Esophagus squamous epithelium (tissue), 4 donors: ENCODE measurements around the gene ASTN2.

Source experiments
- POLR2A ChIP-seq, 4 donors: fragments of 450-650 bp; IDR thresholded peaks; one replicate each; pipeline ENCODE4 v1.6.1; 2017; ENCODE audit warnings: antibody characterized with exemption in 4 of 4, mild to moderate bottlenecking in 4 of 4, moderate library complexity in 3 of 4
- TF ChIP-seq, protein P1 (sequence below), 6 experiments: fragments of 450-650 bp in 4 of 6; fragments of 200-600 bp in 2 of 6; sonication (generic) in 2 of 6; IDR thresholded peaks; one replicate each; pipeline ENCODE4 v1.5.1; 2016 to 2019; ENCODE audit warnings: antibody characterized with exemption in 6 of 6, mild to moderate bottlenecking in 4 of 6, moderate library complexity in 4 of 6

DNA sequence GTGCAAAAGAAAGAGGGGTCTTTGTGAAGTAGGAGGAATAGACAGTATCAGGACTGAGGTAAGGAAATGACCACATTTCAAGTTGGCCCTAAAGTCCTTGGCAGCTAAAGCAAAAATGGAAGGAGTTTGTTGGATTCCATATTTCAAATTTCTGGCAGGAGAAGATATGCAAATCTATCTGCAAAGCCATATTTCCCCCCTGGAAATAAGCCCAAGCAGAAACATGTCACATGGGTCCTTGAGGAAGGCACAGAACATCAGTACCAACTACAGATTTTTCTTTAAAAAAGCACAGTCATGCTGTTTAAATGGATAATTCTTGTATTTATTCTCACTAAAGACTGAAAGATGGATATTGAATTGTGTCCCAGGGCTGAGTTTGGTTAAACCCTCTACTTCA is 404.8 kb downstream of the ASTN2 start:
- TF ChIP-seq, protein P1, sequence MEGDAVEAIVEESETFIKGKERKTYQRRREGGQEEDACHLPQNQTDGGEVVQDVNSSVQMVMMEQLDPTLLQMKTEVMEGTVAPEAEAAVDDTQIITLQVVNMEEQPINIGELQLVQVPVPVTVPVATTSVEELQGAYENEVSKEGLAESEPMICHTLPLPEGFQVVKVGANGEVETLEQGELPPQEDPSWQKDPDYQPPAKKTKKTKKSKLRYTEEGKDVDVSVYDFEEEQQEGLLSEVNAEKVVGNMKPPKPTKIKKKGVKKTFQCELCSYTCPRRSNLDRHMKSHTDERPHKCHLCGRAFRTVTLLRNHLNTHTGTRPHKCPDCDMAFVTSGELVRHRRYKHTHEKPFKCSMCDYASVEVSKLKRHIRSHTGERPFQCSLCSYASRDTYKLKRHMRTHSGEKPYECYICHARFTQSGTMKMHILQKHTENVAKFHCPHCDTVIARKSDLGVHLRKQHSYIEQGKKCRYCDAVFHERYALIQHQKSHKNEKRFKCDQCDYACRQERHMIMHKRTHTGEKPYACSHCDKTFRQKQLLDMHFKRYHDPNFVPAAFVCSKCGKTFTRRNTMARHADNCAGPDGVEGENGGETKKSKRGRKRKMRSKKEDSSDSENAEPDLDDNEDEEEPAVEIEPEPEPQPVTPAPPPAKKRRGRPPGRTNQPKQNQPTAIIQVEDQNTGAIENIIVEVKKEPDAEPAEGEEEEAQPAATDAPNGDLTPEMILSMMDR (IDR thresholded peaks at IDR 0.05) = no peak
- TF ChIP-seq POLR2A (IDR thresholded peaks at IDR 0.05) = no peak
